Measurements from ENCODE around the gene DPY19L2.
"Not testable (repeated sequence)": the region's sequence is repeated elsewhere in the genome, so short reads cannot be mapped to it uniquely, and the experiment has no call there.

Gene DPY19L2

DNA sequence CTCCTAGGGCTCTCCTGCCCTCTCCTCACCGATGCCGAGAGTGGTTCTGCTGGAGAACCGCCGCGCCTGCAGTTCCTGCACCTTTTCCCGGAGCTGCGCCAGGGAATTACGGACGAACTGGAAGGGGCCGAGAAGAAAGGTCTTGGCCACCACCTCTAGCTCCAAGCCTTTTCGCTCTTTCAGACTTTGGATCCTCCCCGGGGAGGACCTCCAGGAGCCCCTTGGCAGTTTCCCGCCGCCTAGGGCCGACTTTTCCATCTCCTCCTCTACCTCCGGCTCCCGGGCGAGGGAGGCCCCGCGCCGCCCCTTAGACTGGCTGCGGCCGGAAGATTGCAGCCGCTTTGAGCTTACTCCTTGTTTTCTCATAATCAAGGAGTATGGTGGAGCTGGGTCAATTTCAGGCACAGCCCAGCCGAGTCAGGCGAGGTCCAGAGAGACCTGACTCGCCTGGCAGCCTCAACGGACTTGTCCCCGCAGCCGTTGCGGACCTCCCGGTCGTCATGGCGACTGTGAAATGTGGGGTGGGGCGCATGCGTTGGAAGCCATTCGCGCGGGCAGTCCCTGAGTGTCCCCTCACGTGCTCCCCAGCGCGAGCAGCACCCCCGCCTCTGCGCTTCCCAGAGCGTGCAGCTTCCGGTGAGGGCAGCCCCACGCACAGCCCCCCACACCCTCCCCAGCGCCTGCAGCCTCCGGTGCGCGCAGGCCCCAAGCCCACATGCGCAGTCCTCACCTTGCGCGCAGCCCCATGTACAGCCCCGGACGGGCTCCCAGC lies at the start of gene DPY19L2:
Gene DPY19L2, minus strand, starts transcription at position 466 of the 772 bp plus-strand sequence. Its CDS starts 100 bp downstream, at position 366.
- peak within 1 kb of the TSS; percentile 32 for H3K27ac ChIP-seq (ENCODE audit: low read depth, low read length)
- H3K27me3 ChIP-seq (ENCODE audit: control insufficient read depth, insufficient read depth, low read length): peaks cover 16% of the 10 kb centered on the region
- peak within 1 kb of the TSS; percentile 84 for H3K4me3 ChIP-seq (ENCODE audit: low read depth, low read length)
- H3K9ac ChIP-seq (ENCODE audit: low read depth, low read length): peak within 1 kb of the TSS; percentile 68
- no peaks in the 10 kb centered on the region for H3K4me1 ChIP-seq (ENCODE audit: control insufficient read depth, insufficient read depth, low read length)
- H3K36me3 ChIP-seq (ENCODE audit: control insufficient read depth, insufficient read depth, low read length): no peaks in the 10 kb centered on the region
- no peaks in the 10 kb centered on the region for H3K9me3 ChIP-seq (ENCODE audit: control insufficient read depth, insufficient read depth, low read length)

DNA sequence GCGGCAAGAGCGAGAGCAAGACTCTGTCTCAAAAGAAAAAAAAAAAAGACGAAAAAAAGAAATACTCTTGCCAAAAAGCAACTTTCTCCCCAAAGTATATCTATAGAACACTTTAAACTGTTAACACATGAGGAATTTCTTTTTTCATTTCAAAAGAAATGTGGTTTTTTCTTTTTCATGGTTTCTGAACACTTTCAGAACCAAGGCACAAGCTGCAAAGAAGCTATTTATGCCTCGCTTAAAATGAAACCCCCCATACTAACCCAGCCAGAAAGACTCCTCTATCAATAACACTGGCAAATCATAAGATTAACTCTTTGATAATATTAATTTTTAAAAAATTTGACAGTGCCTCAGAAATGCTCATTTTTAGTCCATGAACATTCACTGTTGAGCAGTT lies 48.6 kb upstream of the DPY19L2 start:
- H3K4me3 ChIP-seq (ENCODE audit: low read depth, low read length); H3K4me1 ChIP-seq (ENCODE audit: control insufficient read depth, insufficient read depth, low read length); H3K27ac ChIP-seq (ENCODE audit: low read depth, low read length); H3K36me3 ChIP-seq (ENCODE audit: control insufficient read depth, insufficient read depth, low read length); H3K9me3 ChIP-seq (ENCODE audit: control insufficient read depth, insufficient read depth, low read length); H3K9ac ChIP-seq (ENCODE audit: low read depth, low read length); H3K27me3 ChIP-seq (ENCODE audit: control insufficient read depth, insufficient read depth, low read length): not testable (repeated sequence)

DNA sequence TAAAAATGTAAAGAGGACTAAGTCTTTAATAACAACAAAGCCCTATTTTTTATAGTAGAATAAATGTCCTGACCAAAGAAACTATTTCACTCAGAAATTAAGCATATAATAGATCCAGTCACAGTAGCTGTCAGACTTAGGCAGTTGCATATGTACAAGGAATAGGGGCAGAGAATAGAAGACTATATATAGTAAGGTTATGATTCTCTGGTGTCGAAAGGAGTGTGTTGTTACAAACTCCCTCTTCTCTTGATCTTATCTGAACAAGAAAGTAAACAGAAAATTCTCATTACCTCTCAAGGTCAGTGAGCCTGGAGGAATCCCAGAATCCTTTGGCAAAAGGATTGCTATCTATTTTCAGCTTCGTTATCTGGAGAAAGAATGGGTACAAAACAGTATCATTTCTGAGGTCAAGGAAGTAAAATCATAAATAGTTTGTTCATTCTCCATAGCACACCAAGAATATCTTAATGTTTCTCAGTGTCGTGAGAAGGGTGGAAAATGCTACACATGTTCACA lies 46.9 kb upstream of the DPY19L2 start:
- not testable (repeated sequence) for H3K27me3 ChIP-seq (ENCODE audit: control insufficient read depth, insufficient read depth, low read length); H3K27ac ChIP-seq (ENCODE audit: low read depth, low read length); H3K9ac ChIP-seq (ENCODE audit: low read depth, low read length); H3K9me3 ChIP-seq (ENCODE audit: control insufficient read depth, insufficient read depth, low read length); H3K4me3 ChIP-seq (ENCODE audit: low read depth, low read length); H3K36me3 ChIP-seq (ENCODE audit: control insufficient read depth, insufficient read depth, low read length); H3K4me1 ChIP-seq (ENCODE audit: control insufficient read depth, insufficient read depth, low read length)

DNA sequence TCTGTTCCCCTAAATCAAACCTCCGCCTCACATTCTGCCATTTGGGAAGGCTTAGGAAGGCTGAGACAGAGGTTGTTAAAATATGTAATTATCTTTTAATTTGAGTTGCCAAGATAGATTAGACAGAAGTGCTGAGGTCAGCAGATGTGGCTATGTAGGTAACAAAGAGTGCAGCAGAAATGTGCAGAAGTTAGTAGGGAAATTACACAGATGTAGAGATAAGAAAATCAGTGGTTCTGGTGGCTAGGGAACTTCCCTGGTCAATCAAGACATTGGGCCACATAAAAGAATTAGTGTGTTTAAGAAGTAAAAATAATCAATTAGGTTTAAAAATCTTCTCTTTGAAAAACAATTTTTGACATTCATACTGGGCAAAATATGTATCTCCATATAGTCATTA lies 46.1 kb upstream of the DPY19L2 start:
- H3K4me1 ChIP-seq (ENCODE audit: control insufficient read depth, insufficient read depth, low read length); H3K4me3 ChIP-seq (ENCODE audit: low read depth, low read length); H3K27me3 ChIP-seq (ENCODE audit: control insufficient read depth, insufficient read depth, low read length); H3K27ac ChIP-seq (ENCODE audit: low read depth, low read length); H3K9me3 ChIP-seq (ENCODE audit: control insufficient read depth, insufficient read depth, low read length); H3K36me3 ChIP-seq (ENCODE audit: control insufficient read depth, insufficient read depth, low read length); H3K9ac ChIP-seq (ENCODE audit: low read depth, low read length): not testable (repeated sequence)

DNA sequence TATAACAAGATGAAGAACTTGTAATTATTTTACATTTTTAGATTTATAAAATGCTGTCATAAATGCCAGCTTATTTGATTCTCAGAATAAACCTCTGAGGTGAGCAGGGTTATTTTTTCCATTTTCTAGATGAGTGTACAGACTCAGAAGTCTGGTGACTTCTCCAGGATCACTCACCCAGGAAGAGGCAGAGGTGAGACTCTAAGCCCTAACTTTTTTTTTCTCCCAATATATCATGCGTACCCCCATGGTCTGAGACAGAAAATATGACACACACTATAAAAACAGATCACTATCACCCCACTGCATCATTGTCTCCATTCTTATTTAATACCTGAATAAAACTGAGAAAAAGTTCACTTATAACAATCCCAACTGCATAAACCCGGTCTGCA lies 45.4 kb upstream of the DPY19L2 start:
- H3K36me3 ChIP-seq (ENCODE audit: control insufficient read depth, insufficient read depth, low read length); H3K4me3 ChIP-seq (ENCODE audit: low read depth, low read length); H3K9me3 ChIP-seq (ENCODE audit: control insufficient read depth, insufficient read depth, low read length); H3K27ac ChIP-seq (ENCODE audit: low read depth, low read length); H3K27me3 ChIP-seq (ENCODE audit: control insufficient read depth, insufficient read depth, low read length); H3K9ac ChIP-seq (ENCODE audit: low read depth, low read length); H3K4me1 ChIP-seq (ENCODE audit: control insufficient read depth, insufficient read depth, low read length): not testable (repeated sequence)

DNA sequence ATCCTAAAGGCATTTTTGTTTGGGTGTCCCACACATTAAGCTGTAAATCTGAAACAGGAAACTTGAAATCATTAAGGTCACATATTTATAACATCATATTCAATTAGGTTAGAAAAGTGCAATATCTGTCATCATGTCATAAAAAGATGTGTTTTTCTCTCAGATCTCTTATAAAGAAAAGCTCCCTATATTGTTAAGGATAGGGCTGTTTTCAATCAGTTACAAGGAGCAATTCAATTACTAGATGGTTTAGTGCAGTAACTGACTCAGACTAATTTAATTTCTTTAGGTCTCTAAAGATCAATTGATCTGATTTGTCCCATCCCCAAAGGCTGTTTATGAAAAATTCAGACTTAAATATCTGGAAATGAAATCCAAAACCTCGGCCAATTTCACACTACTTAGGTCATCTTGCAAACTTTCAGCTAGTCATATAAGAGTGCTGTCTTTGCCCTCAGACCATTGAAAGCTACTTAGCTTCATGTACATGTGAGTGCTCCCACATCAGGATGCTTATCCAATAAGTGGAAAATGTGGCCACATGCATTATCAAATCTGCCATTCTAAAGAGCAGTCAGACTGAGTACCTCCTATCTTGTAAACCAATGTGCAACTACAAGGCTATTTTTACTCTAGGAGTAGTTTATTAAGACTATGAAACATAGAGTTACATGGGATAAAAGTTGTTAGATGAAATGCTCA lies 44.8 kb upstream of the DPY19L2 start:
- H3K4me3 ChIP-seq (ENCODE audit: low read depth, low read length); H3K9ac ChIP-seq (ENCODE audit: low read depth, low read length); H3K36me3 ChIP-seq (ENCODE audit: control insufficient read depth, insufficient read depth, low read length); H3K27ac ChIP-seq (ENCODE audit: low read depth, low read length); H3K4me1 ChIP-seq (ENCODE audit: control insufficient read depth, insufficient read depth, low read length); H3K27me3 ChIP-seq (ENCODE audit: control insufficient read depth, insufficient read depth, low read length); H3K9me3 ChIP-seq (ENCODE audit: control insufficient read depth, insufficient read depth, low read length): not testable (repeated sequence)

DNA sequence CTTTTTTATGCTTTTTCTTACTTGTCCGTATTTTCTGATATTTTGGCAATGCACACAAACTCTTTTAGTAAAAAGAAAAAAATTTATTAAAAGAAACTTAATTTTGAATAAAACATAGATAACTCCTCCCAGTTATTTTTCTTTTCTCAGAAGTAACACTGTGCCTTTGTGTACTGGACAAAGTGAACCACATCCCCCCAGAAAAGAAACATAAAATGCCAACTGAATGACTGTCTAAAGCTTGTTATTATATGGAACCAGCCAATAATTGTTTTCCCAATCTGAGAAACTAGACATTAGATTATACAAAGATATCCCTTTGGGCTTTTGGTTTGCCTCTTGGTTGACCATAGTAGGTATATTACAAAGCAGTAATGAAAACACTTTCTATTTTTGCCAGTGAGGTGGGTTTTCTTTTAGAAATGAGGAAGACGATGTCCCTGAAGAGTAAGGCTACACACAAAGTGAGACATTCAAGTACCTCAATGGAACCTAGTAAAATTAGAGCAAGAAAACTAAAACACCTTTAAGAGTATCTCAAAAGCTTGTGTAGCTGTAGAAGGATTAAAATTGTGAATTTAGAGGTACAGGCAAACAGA lies 44.2 kb upstream of the DPY19L2 start:
- H3K4me3 ChIP-seq (ENCODE audit: low read depth, low read length); H3K9ac ChIP-seq (ENCODE audit: low read depth, low read length); H3K9me3 ChIP-seq (ENCODE audit: control insufficient read depth, insufficient read depth, low read length): not testable (repeated sequence)

DNA sequence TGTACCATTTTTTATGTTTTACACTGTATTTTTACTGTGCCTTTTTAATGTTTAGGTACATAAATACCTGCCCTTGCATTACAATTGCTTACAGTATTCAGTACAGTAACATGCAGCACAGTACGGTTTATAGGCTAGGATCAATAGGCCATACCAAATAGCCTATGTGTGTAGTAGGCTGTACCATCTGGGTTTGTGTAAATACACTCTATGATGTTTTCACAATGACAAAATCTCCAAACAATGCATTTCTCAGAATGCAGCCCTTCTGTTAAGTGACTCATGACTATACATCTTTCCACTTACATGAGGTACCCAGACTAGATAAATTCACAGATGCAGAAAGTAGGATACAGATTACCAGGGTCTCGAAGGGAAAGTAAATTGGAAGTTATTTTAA lies 43.0 kb upstream of the DPY19L2 start:
- H3K27ac ChIP-seq (ENCODE audit: low read depth, low read length); H3K4me3 ChIP-seq (ENCODE audit: low read depth, low read length); H3K36me3 ChIP-seq (ENCODE audit: control insufficient read depth, insufficient read depth, low read length); H3K4me1 ChIP-seq (ENCODE audit: control insufficient read depth, insufficient read depth, low read length); H3K9me3 ChIP-seq (ENCODE audit: control insufficient read depth, insufficient read depth, low read length); H3K27me3 ChIP-seq (ENCODE audit: control insufficient read depth, insufficient read depth, low read length); H3K9ac ChIP-seq (ENCODE audit: low read depth, low read length): not testable (repeated sequence)

More for the DNA sequence above, 44.2 kb upstream of the DPY19L2 start:
- not testable (repeated sequence) for H3K36me3 ChIP-seq (ENCODE audit: control insufficient read depth, insufficient read depth, low read length); H3K4me1 ChIP-seq (ENCODE audit: control insufficient read depth, insufficient read depth, low read length); H3K27ac ChIP-seq (ENCODE audit: low read depth, low read length); H3K27me3 ChIP-seq (ENCODE audit: control insufficient read depth, insufficient read depth, low read length)

DNA sequence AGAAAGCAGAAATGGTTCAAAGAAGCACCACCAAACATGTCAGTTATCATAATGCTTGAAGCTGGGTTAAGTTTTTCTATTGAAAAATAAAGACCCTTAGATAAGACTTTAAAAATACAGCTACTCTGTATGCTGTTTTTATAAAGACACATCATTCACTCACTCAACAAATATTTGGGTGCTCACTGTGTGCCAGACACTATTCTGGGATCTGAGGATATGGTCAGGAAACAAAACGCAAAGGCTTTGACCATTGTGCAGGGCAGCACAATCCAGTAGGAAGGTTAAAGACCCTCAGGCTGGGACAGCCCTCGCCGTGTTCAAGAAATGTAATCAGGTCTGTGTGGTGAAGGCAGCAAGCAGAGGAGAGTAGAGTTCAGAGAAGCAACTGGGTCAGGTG lies 38.0 kb upstream of the DPY19L2 start:
- Histone ChIP-seq H3K27me3 (ENCODE audit: control insufficient read depth, insufficient read depth, low read length) (no peaks in the 10 kb centered on the region), H3K4me1 (ENCODE audit: control insufficient read depth, insufficient read depth, low read length) (no peaks in the 10 kb centered on the region), H3K27ac (ENCODE audit: low read depth, low read length) (no peak overlapping the region), H3K36me3 (ENCODE audit: control insufficient read depth, insufficient read depth, low read length) (no peaks in the 10 kb centered on the region), H3K4me3 (ENCODE audit: low read depth, low read length) (no peak overlapping the region), H3K9ac (ENCODE audit: low read depth, low read length) (no peak overlapping the region), H3K9me3 (ENCODE audit: control insufficient read depth, insufficient read depth, low read length) (no peaks in the 10 kb centered on the region)

DNA sequence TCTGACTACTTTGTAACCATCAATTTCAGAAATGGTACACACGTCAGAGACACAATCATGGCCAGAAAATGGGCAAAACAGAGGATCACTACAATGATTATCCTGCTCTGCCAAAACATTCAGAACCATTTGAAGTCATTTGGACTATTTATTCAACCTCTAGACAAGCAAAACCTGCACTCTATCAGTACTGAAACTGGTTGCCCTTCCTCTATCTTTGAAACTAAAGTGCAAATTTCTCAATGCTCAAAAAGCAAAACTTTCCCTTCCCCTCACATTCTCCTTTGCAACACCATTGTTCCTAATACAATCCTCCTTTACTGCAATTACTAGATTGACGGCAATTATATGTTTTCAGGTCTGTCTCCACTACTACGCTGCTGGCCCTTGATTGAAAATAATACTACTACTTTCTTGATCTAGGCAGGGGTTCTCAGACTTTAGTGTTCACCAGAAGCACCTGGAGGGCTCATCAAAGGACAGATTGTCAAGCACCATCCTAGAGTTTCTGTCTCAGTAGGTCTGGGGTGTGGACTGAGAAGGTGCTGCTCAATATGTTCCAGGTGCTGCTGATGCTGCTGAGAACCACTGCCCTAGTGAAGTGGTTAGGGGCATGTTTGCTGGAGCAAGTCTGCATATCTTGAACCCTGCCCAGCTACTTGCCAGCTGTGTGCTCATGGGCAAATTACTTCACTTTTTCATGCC lies 31.5 kb upstream of the DPY19L2 start:
- not testable (repeated sequence) for H3K9me3 ChIP-seq (ENCODE audit: control insufficient read depth, insufficient read depth, low read length); H3K27me3 ChIP-seq (ENCODE audit: control insufficient read depth, insufficient read depth, low read length); H3K9ac ChIP-seq (ENCODE audit: low read depth, low read length); H3K27ac ChIP-seq (ENCODE audit: low read depth, low read length); H3K4me1 ChIP-seq (ENCODE audit: control insufficient read depth, insufficient read depth, low read length); H3K36me3 ChIP-seq (ENCODE audit: control insufficient read depth, insufficient read depth, low read length); H3K4me3 ChIP-seq (ENCODE audit: low read depth, low read length)

DNA sequence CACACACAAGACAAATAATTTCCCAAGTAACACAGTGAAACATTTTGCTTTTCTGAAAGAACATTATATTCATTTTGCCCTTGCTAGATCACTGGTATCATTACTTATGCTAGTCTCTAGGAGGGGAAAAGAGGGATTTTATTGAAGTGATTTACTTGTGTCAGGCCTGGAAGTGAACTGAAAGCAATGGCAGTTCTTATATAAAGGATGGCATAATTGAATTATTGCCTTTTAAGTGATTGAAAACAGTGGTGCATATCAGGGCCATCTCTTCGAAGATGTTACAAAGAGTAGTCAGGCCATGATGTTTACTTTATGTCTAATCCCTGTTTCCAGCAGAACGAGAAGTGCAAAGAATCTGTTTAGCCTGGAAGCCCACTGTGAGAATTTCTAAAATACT lies 30.7 kb upstream of the DPY19L2 start:
- not testable (repeated sequence) for H3K4me3 ChIP-seq (ENCODE audit: low read depth, low read length); H3K36me3 ChIP-seq (ENCODE audit: control insufficient read depth, insufficient read depth, low read length); H3K27me3 ChIP-seq (ENCODE audit: control insufficient read depth, insufficient read depth, low read length); H3K27ac ChIP-seq (ENCODE audit: low read depth, low read length); H3K9ac ChIP-seq (ENCODE audit: low read depth, low read length); H3K4me1 ChIP-seq (ENCODE audit: control insufficient read depth, insufficient read depth, low read length); H3K9me3 ChIP-seq (ENCODE audit: control insufficient read depth, insufficient read depth, low read length)
